H9 (cell line): ENCODE data around the gene RLBP1. TPM values are rescaled to one million over a fixed set of nuclear protein-coding genes. Genes with fewer than 3 reads are reported as not detected.

Experiments used
- DNase-seq: peaks from one replicate; pipeline ENCODE4 v3.0.0-alpha.2; 2017
- H2AFZ ChIP-seq: one replicate; pipeline ENCODE4 v1.6.1; 2013; ENCODE audit warnings: mild to moderate bottlenecking, low read length, control low read depth, moderate library complexity
- H2AK5ac ChIP-seq: 2 replicates; pipeline ENCODE4 v1.6.1; 2013; ENCODE audit warnings: low read length, control low read depth, mixed read lengths; ENCODE audit not compliant: insufficient read length
- H2BK120ac ChIP-seq: one replicate; pipeline ENCODE4 v1.6.1; 2013; ENCODE audit warnings: low read depth, mild to moderate bottlenecking, low read length, control low read depth, inconsistent platforms; ENCODE audit not compliant: poor library complexity, severe bottlenecking
- H2BK12ac ChIP-seq: 2 replicates; pipeline ENCODE4 v1.6.1; 2013; ENCODE audit warnings: low read length, control low read depth, mixed read lengths, low read depth; ENCODE audit not compliant: insufficient read length
- H2BK15ac ChIP-seq: 2 replicates; pipeline ENCODE4 v1.6.1; 2013; ENCODE audit warnings: low read depth, low read length, control low read depth
- H2BK20ac ChIP-seq: one replicate; pipeline ENCODE4 v1.6.1; 2013; ENCODE audit warnings: low read depth, mild to moderate bottlenecking, low read length, control low read depth, inconsistent platforms; ENCODE audit not compliant: poor library complexity, severe bottlenecking
- H2BK5ac ChIP-seq: 2 replicates; pipeline ENCODE4 v1.6.1; 2013; ENCODE audit warnings: low read length, control low read depth, mixed read lengths; ENCODE audit not compliant: insufficient read length
- H3K14ac ChIP-seq: 2 replicates; pipeline ENCODE4 v1.6.1; 2013; ENCODE audit warnings: low read length, control low read depth; ENCODE audit not compliant: insufficient read depth
- H3K18ac ChIP-seq: 2 replicates; pipeline ENCODE4 v1.6.1; 2013; ENCODE audit warnings: low read depth, mild to moderate bottlenecking, mixed read lengths, low read length, control low read depth; ENCODE audit not compliant: insufficient read length
- H3K23ac ChIP-seq: 2 replicates; pipeline ENCODE4 v1.6.1; 2013; ENCODE audit warnings: low read length, control low read depth, mixed read lengths, low read depth; ENCODE audit not compliant: insufficient read length
- H3K23me2 ChIP-seq: 2 replicates; pipeline ENCODE4 v1.6.1; 2013; ENCODE audit warnings: low read depth, mild to moderate bottlenecking, mixed read lengths, low read length, control low read depth; ENCODE audit not compliant: insufficient read length, poor library complexity, severe bottlenecking
- H3K27ac ChIP-seq: 2 replicates; pipeline ENCODE4 v1.5.1; 2013; ENCODE audit warnings: low read length, control low read depth, mixed read lengths, low read depth; ENCODE audit not compliant: insufficient read length
- H3K27me3 ChIP-seq: 2 replicates; pipeline ENCODE4 v1.6.1; 2013; ENCODE audit warnings: low read length, control low read depth, inconsistent platforms; ENCODE audit not compliant: insufficient read depth
- H3K4ac ChIP-seq: 2 replicates; pipeline ENCODE4 v1.6.1; 2013; ENCODE audit warnings: low read depth, mild to moderate bottlenecking, control low read depth, inconsistent platforms, low read length, moderate library complexity
- H3K4me1 ChIP-seq: 2 replicates; pipeline ENCODE4 v1.6.1; 2013; ENCODE audit warnings: low read length, control low read depth, inconsistent platforms; ENCODE audit not compliant: insufficient read depth
- H3K4me2 ChIP-seq: 2 replicates; pipeline ENCODE4 v1.6.1; 2013; ENCODE audit warnings: low read length, control low read depth, mixed read lengths; ENCODE audit not compliant: insufficient read length, insufficient read depth
- H3K56ac ChIP-seq: 2 replicates; pipeline ENCODE4 v1.6.1; 2013; ENCODE audit warnings: low read depth, mild to moderate bottlenecking, mixed read lengths, low read length, control low read depth; ENCODE audit not compliant: insufficient read length
- H3K79me1 ChIP-seq: 2 replicates; pipeline ENCODE4 v1.6.1; 2013; ENCODE audit warnings: low read depth, mild to moderate bottlenecking, moderate library complexity, low read length, control low read depth, inconsistent platforms; ENCODE audit not compliant: insufficient read depth, poor library complexity, severe bottlenecking
- H3K79me2 ChIP-seq: 2 replicates; pipeline ENCODE4 v1.6.1; 2013; ENCODE audit warnings: low read length, control low read depth, inconsistent platforms; ENCODE audit not compliant: insufficient read depth
- H3K9ac ChIP-seq: 2 replicates; pipeline ENCODE4 v1.6.1; 2013; ENCODE audit warnings: low read length, control low read depth, mixed read lengths; ENCODE audit not compliant: insufficient read length; ENCODE audit errors: extremely low read depth
- H3K9me3 ChIP-seq: one replicate; pipeline ENCODE4 v1.6.1; 2013; ENCODE audit warnings: low read depth, low read length, inconsistent platforms; ENCODE audit not compliant: control insufficient read depth
- H3T11ph ChIP-seq: one replicate; pipeline ENCODE4 v1.6.1; 2013; ENCODE audit warnings: mild to moderate bottlenecking, low read length, control low read depth, inconsistent platforms
- H4K20me1 ChIP-seq: one replicate; pipeline ENCODE4 v1.6.1; 2013; ENCODE audit not compliant: control insufficient read depth, insufficient read length, insufficient read depth
- H4K5ac ChIP-seq: 2 replicates; pipeline ENCODE4 v1.6.1; 2013; ENCODE audit warnings: low read depth, mild to moderate bottlenecking, mixed read lengths, low read length, control low read depth; ENCODE audit not compliant: insufficient read length
- H4K8ac ChIP-seq: replicated peaks from 2 replicates; pipeline ENCODE4 v1.6.1; 2013; ENCODE audit warnings: low read length, control low read depth, mixed read lengths, low read depth; ENCODE audit not compliant: insufficient read length
- H4K91ac ChIP-seq: 2 replicates; pipeline ENCODE4 v1.6.1; 2013; ENCODE audit warnings: low read depth, mild to moderate bottlenecking, moderate library complexity, mixed read lengths, low read length, control low read depth; ENCODE audit not compliant: insufficient read length
- H3K27ac Mint-ChIP-seq, 3 experiments: 2 replicates in 2 of 3; 3 replicates in 1 of 3; pipeline ENCODE4 v1.8.0; 2020 to 2021; ENCODE audit warnings: mixed read lengths in 3 of 3, mild to moderate bottlenecking in 1 of 3, moderate library complexity in 1 of 3
- H3K27me3 Mint-ChIP-seq: 2 replicates; pipeline ENCODE4 v1.8.0; 2021; ENCODE audit warnings: low read depth, mild to moderate bottlenecking, moderate library complexity, mixed read lengths
- H3K36me3 Mint-ChIP-seq, 3 experiments: 2 replicates in 2 of 3; 3 replicates in 1 of 3; pipeline ENCODE4 v1.8.0; 2020 to 2021; ENCODE audit warnings: low read depth in 3 of 3, mixed read lengths in 3 of 3; ENCODE audit not compliant: insufficient read depth in 1 of 3
- H3K4me1 Mint-ChIP-seq, 2 experiments: 2 replicates each; pipeline ENCODE4 v1.8.0; 2020; ENCODE audit warnings: mixed read lengths in 2 of 2
- H3K4me3 Mint-ChIP-seq, 2 experiments: 2 replicates in 1 of 2; 3 replicates in 1 of 2; pipeline ENCODE4 v1.8.0; 2020 to 2021; ENCODE audit warnings: mild to moderate bottlenecking in 2 of 2, mixed read lengths in 2 of 2, moderate library complexity in 1 of 2
- H3K9me3 Mint-ChIP-seq, 2 experiments: 2 replicates in 1 of 2; 3 replicates in 1 of 2; pipeline ENCODE4 v1.8.0; 2020; ENCODE audit warnings: mild to moderate bottlenecking in 2 of 2, mixed read lengths in 2 of 2, moderate library complexity in 1 of 2
- CTCF ChIP-seq: fragments of 200-600 bp; sonication (generic); conservative IDR thresholded peaks from 3 replicates; pipeline ENCODE4 v1.8.0; 2021; ENCODE audit warnings: antibody characterized with exemption, mild to moderate bottlenecking
- WGBS: extraction: QIAGEN DNeasy Blood & Tissue Kit; methylation state at CpG from one replicate; pipeline ENCODE4 v1.1.7; 2013; ENCODE audit warnings: missing lambda C conversion rate, low lambda C conversion rate, mixed read lengths; ENCODE audit not compliant: insufficient read length; ENCODE audit errors: extremely low coverage; 5-methylcytosine and 5-hydroxymethylcytosine counted together
- total RNA-seq: library from RNA; stranded (reverse); gene quantifications from 2 replicates; pipeline ENCODE4 v1.2.1, GENCODE V29; 2021

Gene RLBP1
- total RNA-seq, 1 experiment from 2014 or later: not detected

- no peak overlapping the region for H4K91ac ChIP-seq
- H4K20me1 ChIP-seq: no peaks in the 10 kb centered on the region
- no CpG with 5 or more reads among the region's 3 CpGs for WGBS
- no peaks in the 10 kb centered on the region for H3K79me1 ChIP-seq
- Mint-ChIP-seq H3K4me3 (no peak overlapping the region; a peak in 1 of 5 replicates), H3K4me1 (peaks cover 17 to 20% of the 10 kb centered on the region in 2 experiments), H3K27ac (no peak overlapping the region), H3K9me3 (no peaks in the 10 kb centered on the region), H3K27me3 (no peaks in the 10 kb centered on the region), H3K36me3 (no peaks in the 10 kb centered on the region; a peak in 1 of 7 replicates)
- no peak overlapping the region for H3K9ac ChIP-seq
- H2AFZ ChIP-seq: no peak overlapping the region
- H3K27me3 ChIP-seq: no peaks in the 10 kb centered on the region
- DNase-seq: no peak
- H2BK12ac ChIP-seq: no peak overlapping the region
- no peaks in the 10 kb centered on the region for H3K79me2 ChIP-seq
- no peak overlapping the region for H2BK20ac ChIP-seq
- no peaks in the 10 kb centered on the region for H3K23me2 ChIP-seq
- no peak overlapping the region for H3K4me2 ChIP-seq
- no peak overlapping the region for H2AK5ac ChIP-seq
- no peak overlapping the region for H3K4ac ChIP-seq
- H3K9me3 ChIP-seq: no peaks in the 10 kb centered on the region
- 0 out of 2 replicates have a peak, but pooled peaks cover 6% of the 10 kb centered on the region for H3K4me1 ChIP-seq
- no peak for TF ChIP-seq CTCF
- no peak overlapping the region for H4K5ac ChIP-seq
- no peak overlapping the region for H3K18ac ChIP-seq
- H3K14ac ChIP-seq: no peak overlapping the region
- no peak overlapping the region for H4K8ac ChIP-seq
- H2BK15ac ChIP-seq: no peak overlapping the region
- no peak overlapping the region for H3T11ph ChIP-seq
- no peak overlapping the region for H3K23ac ChIP-seq
- no peak overlapping the region for H2BK5ac ChIP-seq
- H2BK120ac ChIP-seq: no peak overlapping the region
- no peak overlapping the region for H3K27ac ChIP-seq
- H3K56ac ChIP-seq: no peak overlapping the region
Measured at GRCh38 chr15:89170364-89170763, 51.0 kb downstream of the RLBP1 start.
